HT-29 (cell line): ENCODE measurements around the gene FKBP14. TPM values are rescaled to one million over a fixed set of nuclear protein-coding genes. Genes with fewer than 3 reads are reported as not detected.

ENCODE experiments used
- total RNA-seq: library from RNA; depleted of rRNA; stranded (reverse); fragments of >200 nt; shearing (Covaris generic); gene quantifications from 2 replicates; pipeline ENCODE4 v1.2.3, GENCODE V29; 2014; rRNA removed

Gene FKBP14
- total RNA-seq, 1 experiment from 2014 or later, result 3.3 TPM

Other genes starting within 250 kb of the FKBP14 start
- 0.10 and 0.26 TPM in 2 replicates for gene WIPF3, start 220.2 kb downstream of the FKBP14 start, total RNA-seq
- 17.0 and 18.6 TPM in 2 replicates for gene SCRN1, start 36.9 kb downstream of the FKBP14 start, total RNA-seq
- gene PLEKHA8, start 1.7 kb upstream of the FKBP14 start, total RNA-seq, result 5.2 and 7.8 TPM in 2 replicates
- 7.2 and 8.5 TPM in 2 replicates for gene MTURN, start 108.3 kb upstream of the FKBP14 start, total RNA-seq